GM18873 (cell line): Measurements from ENCODE around the gene ELAPOR2.
"Not testable (repeated sequence)": the region's sequence is repeated elsewhere in the genome, so short reads cannot be mapped to it uniquely, and the experiment has no call there.

Experiments
- ATAC-seq: cut with Tn5 transposase; IDR thresholded peaks from one replicate; pipeline ENCODE4 v1.9.1; 2021; ENCODE audit warnings: mild to moderate bottlenecking, moderate library complexity, moderate number of reproducible peaks; ENCODE audit not compliant: unreplicated experiment, low FRiP score

Gene ELAPOR2

GRCh38 chr7:87044713-87045112, 14.7 kb downstream of the ELAPOR2 start:
- not testable (repeated sequence) for ATAC-seq

- ATAC-seq = not testable (repeated sequence)
Measured at GRCh38 chr7:87041586-87041985, 17.9 kb downstream of the ELAPOR2 start.

GRCh38 chr7:87039691-87040299, 19.7 kb downstream of the ELAPOR2 start:
- ATAC-seq = not testable (repeated sequence)

- ATAC-seq = no peak
Measured at GRCh38 chr7:87038993-87039690, 20.3 kb downstream of the ELAPOR2 start.

GRCh38 chr7:87036985-87037384, 22.5 kb downstream of the ELAPOR2 start:
- no peak for ATAC-seq

DNA sequence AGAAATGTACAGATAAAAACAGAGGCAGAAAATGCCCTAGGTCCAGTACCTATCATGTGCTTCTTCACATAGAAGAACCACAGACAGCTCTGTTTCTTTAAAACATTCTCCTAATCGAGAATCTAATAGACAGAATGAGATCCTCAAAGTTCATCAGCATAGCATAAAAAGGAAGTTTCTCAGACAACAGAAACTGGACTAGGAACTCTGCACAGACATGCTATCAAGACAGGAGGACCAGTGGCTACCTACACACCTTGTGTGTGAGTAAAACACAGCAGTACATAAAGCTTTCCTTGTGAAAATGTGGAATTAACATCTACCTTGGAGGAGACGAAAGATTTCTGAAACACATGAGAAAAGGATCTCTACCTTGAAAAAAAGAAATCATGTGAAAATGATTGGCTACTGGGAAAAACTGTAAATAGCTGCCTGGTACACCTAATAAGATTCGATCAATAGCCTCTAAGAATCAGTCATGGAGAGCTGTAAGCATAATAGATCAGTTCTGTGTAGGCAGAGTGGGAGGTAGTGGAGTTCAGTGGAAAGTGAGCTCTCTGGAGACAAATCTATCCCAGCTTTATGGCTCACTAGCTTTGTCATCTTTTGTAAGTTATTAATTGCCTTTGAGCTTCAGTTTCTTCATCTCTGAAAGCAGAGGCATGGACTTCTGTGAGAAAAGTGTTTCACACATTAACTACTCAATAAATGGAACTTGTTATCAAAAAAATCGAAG, 26.7 kb downstream of the ELAPOR2 start:
- no peak for ATAC-seq

DNA sequence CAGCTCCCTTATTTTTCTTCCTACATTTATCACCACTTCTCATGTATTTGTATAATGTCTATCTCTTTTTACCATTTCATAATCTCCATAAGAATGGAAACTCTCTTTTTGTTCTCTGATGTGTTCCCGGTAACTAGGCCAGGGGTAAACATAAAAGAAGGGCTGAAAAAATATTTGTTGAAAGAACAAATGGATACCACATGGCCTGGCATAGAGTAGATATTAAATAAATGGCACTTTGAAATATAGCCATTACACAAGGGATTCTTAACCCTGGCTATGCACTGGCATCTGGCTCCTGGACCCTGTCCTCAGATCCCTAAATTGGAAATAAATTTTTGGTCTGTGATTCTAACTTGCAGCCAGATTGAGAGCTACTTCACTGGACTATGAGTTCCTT, 30.4 kb downstream of the ELAPOR2 start:
- no peak for ATAC-seq

DNA sequence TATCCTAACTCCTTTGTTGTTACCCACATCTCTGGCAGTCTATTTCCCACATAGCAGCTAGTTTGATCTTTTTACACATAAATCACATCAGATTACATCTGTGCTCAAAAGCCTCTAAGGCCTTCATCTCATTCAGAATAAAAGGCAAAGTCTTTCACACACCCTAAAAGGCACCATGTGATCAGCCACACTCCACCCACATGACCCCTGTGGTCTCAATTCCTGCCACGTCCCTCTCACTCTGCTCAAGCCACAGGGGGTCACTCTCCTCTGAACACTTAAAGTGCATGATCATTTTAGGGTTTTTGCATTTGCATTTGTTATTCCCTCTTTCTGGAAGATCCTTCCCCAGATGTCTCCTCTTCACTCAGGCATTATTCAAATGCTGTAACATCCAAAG, 30.8 kb downstream of the ELAPOR2 start:
- ATAC-seq = no peak

DNA sequence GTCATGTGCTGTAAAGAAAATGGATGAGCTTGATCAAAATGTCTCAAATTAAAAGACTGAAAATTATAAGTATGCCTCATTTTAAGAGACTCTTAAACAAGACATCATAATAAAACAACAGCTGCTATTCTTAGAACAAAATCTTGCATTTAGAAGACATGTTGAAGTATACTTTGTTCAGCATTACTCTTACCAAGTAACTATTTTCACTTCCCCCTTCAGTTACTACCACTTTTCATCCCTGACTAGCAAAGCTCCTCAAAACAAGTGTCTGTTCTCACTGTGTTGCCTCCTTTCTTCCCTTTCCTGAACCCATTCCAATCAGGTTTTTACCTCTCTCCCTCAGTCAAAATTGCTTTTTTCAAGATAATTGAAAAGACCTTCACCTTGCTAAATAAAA, 31.6 kb downstream of the ELAPOR2 start:
- ATAC-seq = peak; percentile 84

DNA sequence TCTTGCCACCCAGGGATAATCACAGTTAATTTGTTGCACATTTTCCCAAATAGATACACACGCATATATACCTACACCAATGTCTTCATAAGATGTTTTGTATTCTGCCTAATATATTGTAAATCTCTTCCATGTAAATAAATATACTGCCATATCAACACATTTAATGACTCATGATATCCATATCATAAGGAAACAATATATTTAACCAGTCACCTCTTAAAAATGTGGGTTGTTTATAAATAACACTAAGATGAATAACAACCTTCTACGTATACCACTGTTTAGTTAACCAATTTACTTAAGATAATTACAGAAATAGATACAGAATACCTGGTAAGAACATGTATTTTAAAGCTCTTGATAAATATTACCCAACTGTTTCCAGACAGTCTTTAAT, 38.2 kb downstream of the ELAPOR2 start:
- ATAC-seq = no peak

DNA sequence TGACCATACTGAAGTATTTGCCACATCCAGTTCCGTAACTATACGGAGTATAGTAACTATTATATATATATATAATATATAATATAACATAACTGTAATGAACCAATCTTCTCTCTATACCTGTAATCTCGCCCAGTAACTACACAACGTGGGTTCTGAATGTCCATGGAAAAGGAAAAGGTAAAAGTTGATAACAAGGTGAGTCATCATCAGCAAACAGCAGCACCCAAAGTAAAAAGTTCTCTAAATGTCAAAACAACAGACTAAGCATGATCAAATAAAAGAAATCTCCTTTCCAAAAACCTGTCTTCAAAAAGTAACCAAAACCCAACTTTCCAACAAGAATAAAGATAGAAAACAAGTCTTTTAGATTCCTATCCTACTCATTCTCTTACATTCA, 42.8 kb downstream of the ELAPOR2 start:
- ATAC-seq = no peak

- ATAC-seq = no peak
Measured at GRCh38 chr7:87013840-87014190, 45.6 kb downstream of the ELAPOR2 start.

GRCh38 chr7:87013136-87013839, 46.2 kb downstream of the ELAPOR2 start:
- ATAC-seq = no peak
